Tibial artery (tissue), 4 donors: ENCODE data around the gene METTL8.

Experiments used
- DNase-seq, 2 donors: peaks; one replicate each; pipeline ENCODE4 v3.0.0-alpha.2; 2019
- H3K27ac ChIP-seq, 2 donors: fragments of 200-600 bp; sonication (generic) in 1 of 2; 1 replicate in 1 of 2; 2 replicates in 1 of 2; pipeline ENCODE4 v1.5.1; 2018 to 2019; ENCODE audit warnings: mild to moderate bottlenecking in 1 of 2
- H3K27me3 ChIP-seq, 2 donors: fragments of 200-600 bp; sonication (generic) in 1 of 2; one replicate each; pipeline versions ENCODE4 v1.5.1 to v1.6.0; 2016 to 2019
- H3K36me3 ChIP-seq, 3 donors: fragments of 200-600 bp; sonication (generic) in 2 of 3; one replicate each; pipeline ENCODE4 v1.5.1; 2016 to 2019; ENCODE audit warnings: mild to moderate bottlenecking in 2 of 3
- H3K4me1 ChIP-seq, 4 donors: fragments of 200-600 bp; sonication (generic) in 2 of 4; 1 replicate in 3 of 4; 2 replicates in 1 of 4; pipeline ENCODE4 v1.5.1; 2016 to 2019
- H3K4me3 ChIP-seq, 2 donors: fragments of 200-600 bp; sonication (generic) in 1 of 2; 1 replicate in 1 of 2; 2 replicates in 1 of 2; pipeline ENCODE4 v1.5.1; 2018 to 2019; ENCODE audit warnings: mild to moderate bottlenecking in 2 of 2
- H3K9me3 ChIP-seq, 3 donors: fragments of 200-600 bp; sonication (generic) in 1 of 3; one replicate each; pipeline ENCODE4 v1.5.1; 2016 to 2019
- CTCF ChIP-seq, 2 experiments: fragments of 200-600 bp in 1 of 2; fragments of 450-650 bp in 1 of 2; IDR thresholded peaks; one replicate each; pipeline ENCODE4 v1.5.1; 2017 to 2019; ENCODE audit warnings: antibody characterized with exemption in 2 of 2, mild to moderate bottlenecking in 1 of 2, moderate library complexity in 1 of 2
- intact Hi-C: fragments of 100-400 bp; cut with DNase I; formaldehyde crosslinking; loops from one replicate; pipeline ENCODE4 v1.15.0; 2023; ENCODE audit warnings: low total_unique reads

Gene METTL8

GRCh38 chr2:171434013-171434989, 511 bp upstream of the METTL8 start, which contains the start of gene DCAF17:
Gene DCAF17 (plus strand): TSS chr2:171434226. CDS start chr2:171434578, 352 bp downstream.
- intact Hi-C loops = loop anchor here (5.0 kb wide), 2 partner anchors 88 to 462 kb away; partner anchors contain the start of gene CYBRD1
- H3K4me3 ChIP-seq = peak within 1 kb of the TSS; percentile 75 to 93
- DNase-seq = peak; percentile 95 to 97

DNA sequence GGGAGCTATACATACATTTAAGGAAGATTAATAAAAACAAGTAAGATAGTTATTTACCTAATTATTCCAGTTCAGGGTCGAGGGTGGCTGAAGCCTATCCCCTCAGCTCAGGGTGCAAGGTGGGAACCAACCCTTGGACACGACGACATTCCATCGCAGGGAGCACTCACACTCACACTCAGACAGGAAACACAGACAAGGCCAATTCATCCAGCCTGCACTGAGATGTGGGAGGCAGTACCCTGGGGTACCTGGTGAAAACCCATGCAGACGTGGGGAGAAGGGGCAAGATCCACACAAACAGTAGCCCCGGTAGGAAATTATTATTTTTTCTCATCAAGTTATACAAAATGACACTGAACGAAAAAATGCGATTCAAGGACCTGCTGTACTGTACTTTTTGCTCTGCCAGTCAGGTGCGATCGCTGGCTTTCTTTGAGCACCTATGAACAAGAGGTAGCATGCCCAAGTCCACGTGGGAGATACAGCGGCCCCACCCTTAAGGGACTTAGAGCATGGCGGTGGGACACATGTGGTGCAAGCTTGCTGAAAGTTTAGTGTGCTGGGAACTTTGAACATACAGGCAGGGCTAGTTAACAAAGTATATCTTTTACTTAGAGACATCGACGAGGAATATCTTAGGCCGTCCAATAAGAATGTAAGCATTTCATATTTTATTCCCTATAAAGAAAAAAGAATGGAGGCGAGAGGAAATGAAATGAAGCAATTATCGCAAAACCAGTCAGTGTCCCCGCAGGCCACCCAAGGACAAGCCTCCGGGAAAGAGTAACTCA, 624 bp downstream of the METTL8 start:
- peak overlapping the region; percentile 94 to 95 for H3K27ac ChIP-seq
- no peaks in the 10 kb centered on the region for H3K9me3 ChIP-seq
- DNase-seq = no peak
- peaks cover 6 to 12% (median 7%) of the 10 kb centered on the region in 3 donors for H3K36me3 ChIP-seq
- H3K27me3 ChIP-seq = no peaks in the 10 kb centered on the region
- TF ChIP-seq CTCF (IDR thresholded peaks at IDR 0.05) = no peak
- intact Hi-C loops = loop anchor here (5.0 kb wide), 2 partner anchors 89 to 461 kb away; partner anchors contain the start of gene CYBRD1
- H3K4me1 ChIP-seq = peaks cover 0 to 12% (median 6%) of the 10 kb centered on the region in 4 donors
- peak overlapping the region; percentile 75 to 93 for H3K4me3 ChIP-seq

More at GRCh38 chr2:171434013-171434989, 511 bp upstream of the METTL8 start, which contains the start of gene DCAF17:
- Histone ChIP-seq H3K36me3 (peaks cover 6 to 17% (median 14%) of the 10 kb centered on the region in 3 donors), H3K9me3 (no peaks in the 10 kb centered on the region), H3K4me1 (peaks cover 0 to 12% (median 6%) of the 10 kb centered on the region in 4 donors), H3K27me3 (no peaks in the 10 kb centered on the region), H3K27ac (peak within 1 kb of the TSS; percentile 94 to 95)
- peak in 1 of 2 experiments; percentile 20 for TF ChIP-seq CTCF (IDR thresholded peaks at IDR 0.05)

DNA sequence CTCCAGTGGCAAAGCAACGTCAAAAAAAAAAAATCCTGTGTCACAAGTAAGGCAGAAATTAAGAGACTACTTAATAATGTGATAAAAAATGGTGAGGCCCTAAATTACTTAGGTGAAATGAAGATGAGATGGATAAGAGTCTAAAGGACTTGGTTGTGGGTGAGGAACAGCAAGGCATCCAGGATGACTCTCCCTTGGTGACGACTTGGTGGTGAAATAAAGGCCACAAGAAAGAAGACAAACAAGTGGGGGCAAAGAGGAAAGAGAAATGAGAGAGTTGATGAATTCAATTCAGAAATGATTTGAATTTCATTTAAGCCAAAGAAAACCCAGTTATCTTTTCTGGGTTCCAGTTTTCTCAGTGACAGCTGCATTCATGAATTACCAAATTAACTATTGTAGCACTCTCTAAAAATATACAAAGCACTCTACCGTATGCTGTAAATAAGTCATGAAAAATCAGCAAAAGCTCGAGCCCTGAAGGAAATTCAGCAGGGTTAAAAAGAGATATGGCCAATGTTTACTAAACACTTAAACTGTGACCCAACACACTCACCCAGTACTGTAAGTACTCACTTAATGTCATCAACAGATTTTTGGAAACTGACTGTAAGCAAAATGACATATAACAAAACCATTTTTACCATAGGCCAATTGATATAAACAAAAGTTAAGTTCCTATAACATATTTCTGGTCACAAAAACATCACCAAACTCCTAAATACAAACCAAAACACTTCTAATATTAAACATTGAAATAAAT, 1.4 kb downstream of the METTL8 start:
- TF ChIP-seq CTCF (IDR thresholded peaks at IDR 0.05) = no peak
- Histone ChIP-seq H3K27ac (no peak overlapping the region), H3K27me3 (no peaks in the 10 kb centered on the region), H3K4me1 (peaks cover 0 to 12% (median 6%) of the 10 kb centered on the region in 4 donors), H3K4me3 (no peak overlapping the region), H3K36me3 (peaks cover 4 to 12% (median 7%) of the 10 kb centered on the region in 3 donors), H3K9me3 (no peaks in the 10 kb centered on the region)
- no peak for DNase-seq
- intact Hi-C loops = loop anchor here (5.0 kb wide), 2 partner anchors 90 to 460 kb away; partner anchors contain the start of gene CYBRD1

- peaks cover 0 to 12% (median 6%) of the 10 kb centered on the region in 4 donors for H3K4me1 ChIP-seq
- DNase-seq = no peak
- no peak overlapping the region for H3K4me3 ChIP-seq
- H3K36me3 ChIP-seq = peaks cover 0 to 8% (median 2%) of the 10 kb centered on the region in 3 donors
- H3K27ac ChIP-seq = no peak overlapping the region
- no peaks in the 10 kb centered on the region for H3K9me3 ChIP-seq
- intact Hi-C loops = loop anchor here (5.0 kb wide), 2 partner anchors 91 to 459 kb away; partner anchors contain the start of gene CYBRD1
- no peaks in the 10 kb centered on the region for H3K27me3 ChIP-seq
- TF ChIP-seq CTCF (IDR thresholded peaks at IDR 0.05) = no peak
Observed at GRCh38 chr2:171431677-171432167, 2.1 kb downstream of the METTL8 start.
